ENCODE data around the gene LRRIQ4.

The LRRIQ4 gene

DNA sequence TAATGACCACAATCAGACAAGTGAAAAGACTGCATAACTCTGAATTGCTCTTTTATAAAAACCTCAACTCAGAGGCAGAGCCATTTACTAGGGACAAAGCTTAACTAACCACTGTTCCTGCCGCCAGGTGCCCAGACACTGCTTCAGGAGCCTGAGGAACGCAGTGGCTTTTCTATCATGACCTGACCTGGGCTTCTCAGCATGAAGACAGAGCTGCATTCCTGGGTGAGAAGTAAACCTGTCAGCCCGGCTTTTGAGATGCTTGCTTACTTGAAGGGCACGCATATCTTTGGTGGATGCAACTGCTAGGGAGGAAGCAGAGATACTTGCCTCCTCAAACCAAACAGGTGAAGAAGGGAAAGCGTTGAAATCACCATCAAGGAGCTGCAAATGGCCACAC is 49.2 kb downstream of the LRRIQ4 start:
- no peak for FAIRE-seq

DNA sequence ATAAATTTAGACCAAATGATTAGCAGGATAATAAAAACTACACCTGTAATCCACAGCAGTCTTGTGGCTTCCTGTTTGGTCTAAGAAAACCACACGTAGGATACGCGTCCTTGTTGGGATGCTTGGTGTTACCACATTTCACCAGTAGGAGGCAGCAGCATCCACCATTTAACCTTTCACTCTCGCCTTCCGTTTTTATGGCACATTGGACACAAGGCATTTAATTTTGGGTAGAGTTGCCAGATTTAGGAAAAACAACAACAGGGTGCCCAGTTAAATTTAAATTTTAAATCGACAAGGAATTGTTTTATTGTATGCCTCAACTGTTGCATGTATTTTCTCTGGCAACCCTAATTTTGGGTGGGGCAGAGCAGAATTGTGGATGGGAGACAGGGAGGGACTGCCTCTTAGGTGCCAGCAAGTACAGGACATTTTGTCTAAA is 50.8 kb downstream of the LRRIQ4 start:
- peak; percentile 43 for FAIRE-seq

DNA sequence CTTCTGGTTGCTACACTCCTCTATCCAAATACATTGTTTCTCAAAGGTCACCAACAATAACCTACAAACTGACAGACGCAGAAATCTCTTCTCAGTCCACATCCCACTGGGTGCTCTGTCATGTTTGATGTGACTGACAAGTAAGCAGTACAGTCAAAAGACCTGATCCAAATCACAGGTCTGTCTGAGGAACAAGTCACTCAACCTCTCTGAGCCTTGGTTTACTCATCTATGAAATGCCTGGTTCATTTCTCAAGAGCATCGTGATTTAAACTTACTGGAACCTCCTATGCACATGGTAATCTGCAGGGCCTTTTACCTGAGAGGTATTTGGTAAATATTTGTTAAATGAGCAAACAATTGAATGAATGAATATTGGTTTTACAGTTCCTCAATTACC is 51.6 kb downstream of the LRRIQ4 start:
- FAIRE-seq: no peak

DNA sequence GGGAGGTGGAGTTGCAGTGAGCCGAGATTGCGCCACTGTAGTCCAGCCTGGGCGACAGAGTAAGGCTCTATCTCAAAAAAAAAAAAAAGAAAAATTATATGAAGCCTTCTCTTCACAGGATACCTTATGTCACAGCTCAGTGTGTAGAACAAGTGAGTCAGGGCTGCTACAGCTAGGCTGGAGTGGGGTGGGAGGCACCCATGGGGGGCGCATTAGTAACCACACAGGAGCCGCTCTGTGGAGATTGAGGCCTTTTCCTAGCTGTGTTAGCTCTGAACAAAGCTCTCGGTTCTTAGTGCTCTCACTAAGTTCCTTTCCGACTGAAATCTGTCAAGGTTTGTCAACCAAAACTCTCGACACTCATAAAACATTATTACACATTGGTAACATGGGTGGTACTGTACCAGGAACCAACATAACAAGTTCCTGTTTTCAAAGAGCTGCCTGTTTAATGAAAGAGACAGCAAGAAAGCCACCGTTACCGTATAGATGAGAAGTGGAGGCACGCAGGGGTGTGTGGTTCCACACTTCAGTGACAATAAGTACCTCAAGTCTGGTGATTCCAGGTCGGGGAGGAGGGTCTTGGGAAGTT is 52.6 kb downstream of the LRRIQ4 start:
- FAIRE-seq: no peak

DNA sequence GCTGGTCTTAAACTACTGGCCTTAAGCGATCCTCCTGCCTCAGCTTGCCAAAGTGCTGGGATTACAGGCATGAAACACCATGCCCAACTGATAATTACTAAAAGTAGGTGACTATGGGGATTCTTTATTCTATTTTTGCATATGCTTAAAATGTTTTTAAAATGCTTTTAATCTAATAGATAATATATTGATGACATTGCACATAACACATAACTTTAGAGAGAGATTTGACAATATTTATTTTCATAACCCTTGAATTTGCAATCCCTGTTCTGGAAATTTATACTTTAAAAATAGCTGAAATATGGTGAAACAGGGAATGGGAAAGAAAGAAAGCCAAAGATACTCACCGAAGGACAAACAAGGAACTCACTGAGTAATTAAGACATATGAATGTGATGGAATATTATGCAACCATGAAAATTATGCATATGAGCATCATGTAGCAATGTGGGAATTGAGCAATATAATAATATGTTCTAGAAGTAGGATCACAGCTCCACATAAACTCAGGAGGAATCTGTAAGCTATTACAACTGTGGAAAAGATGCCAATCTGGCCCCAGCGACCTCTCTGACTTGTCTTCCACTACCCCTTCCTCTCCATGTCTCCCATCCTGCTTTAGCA is 55.0 kb downstream of the LRRIQ4 start:
- no peak for FAIRE-seq

DNA sequence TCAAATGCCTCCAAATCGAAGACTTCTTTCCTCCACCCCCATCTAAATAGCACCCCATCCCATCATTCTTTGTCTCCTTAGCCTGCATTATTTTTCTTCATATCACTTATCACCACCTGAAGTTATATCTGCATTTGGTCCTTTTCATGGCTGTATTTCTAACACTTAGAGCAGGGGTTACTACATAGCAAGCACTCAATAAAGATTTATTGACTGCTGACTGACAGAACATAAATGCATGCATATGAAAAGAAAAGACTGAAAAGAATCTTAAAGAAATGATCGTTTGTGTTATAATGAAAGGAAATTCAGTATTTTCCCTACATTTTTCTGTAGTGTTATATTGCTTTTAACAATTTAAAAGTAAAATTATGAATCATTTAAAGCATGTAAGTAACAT is 55.7 kb downstream of the LRRIQ4 start:
- peak; percentile 5 for FAIRE-seq

DNA sequence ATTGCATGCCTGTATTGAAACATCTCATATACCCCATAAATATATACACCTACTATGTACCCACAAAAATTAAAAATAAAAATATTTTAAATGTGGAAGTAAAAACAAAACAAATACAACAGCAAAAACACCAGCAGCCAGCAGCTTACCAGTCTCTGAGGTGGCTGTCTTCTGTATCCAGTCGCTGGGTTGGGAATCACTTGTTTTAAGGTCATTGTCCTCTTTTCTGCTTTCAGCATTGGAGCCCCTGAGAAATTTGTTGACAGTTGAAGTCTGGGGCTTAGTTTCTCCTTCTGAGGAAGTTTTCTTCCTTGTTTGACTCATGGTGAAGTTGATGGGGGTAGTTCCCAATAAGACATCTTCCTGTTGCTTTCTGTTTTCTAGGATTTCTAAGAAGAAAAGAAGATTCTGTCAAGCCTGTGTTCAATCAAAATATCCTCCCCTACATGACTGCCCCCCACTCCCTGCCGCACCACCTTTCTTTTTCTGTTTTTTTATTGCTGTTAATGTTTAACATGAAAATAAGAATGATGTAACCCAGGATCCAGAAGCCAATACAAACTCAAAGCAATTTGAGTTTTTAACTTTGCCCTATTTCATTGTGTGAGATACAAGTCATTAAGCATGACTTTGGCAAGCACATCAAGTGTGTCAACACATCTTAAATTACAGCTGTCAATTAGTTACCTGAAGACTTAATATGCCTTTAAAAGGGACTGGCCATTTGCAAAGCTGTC is 57.0 kb downstream of the LRRIQ4 start, which contains the start of gene LRRC31:
TSS of gene LRRC31 (minus strand) at position 452 of the 737 bp plus-strand sequence. CDS start at position 324, 128 bp downstream.
- FAIRE-seq: peak; percentile 58

DNA sequence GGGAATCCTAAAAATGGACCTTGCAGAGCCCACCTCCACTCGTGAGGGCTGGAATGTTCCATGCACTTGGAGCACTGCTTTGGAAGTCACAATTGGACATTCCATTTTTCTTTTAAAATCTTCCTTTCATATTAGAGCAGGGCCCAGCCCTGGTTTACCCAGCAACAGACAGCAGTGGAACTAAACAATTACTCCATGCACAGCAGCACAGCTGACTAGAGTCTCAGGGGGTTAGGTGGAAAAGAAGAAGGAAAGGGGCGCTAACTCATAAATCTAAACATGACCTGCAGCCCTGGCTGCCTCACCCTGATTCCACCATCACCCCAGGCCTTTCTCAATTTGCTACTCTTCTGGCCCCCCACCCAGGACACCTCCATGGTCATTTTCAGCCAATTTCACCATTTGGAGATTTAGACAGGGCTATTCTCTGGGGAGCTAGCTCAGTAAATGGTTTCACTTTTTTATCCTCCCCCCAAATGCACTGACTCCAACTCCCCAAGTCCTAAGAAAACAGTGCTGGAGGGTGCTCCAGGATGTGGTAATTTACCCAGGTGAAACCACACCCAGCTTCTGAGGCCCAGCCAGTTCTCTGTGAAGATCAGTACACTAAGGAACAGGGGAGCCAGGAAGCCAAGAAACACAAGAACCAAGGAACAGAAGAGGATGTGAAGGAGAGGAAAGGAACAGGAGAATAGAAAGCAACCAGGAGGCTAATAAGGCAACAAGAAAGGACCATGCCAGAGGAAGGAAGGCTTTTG is 58.6 kb downstream of the LRRIQ4 start:
- FAIRE-seq: no peak

DNA sequence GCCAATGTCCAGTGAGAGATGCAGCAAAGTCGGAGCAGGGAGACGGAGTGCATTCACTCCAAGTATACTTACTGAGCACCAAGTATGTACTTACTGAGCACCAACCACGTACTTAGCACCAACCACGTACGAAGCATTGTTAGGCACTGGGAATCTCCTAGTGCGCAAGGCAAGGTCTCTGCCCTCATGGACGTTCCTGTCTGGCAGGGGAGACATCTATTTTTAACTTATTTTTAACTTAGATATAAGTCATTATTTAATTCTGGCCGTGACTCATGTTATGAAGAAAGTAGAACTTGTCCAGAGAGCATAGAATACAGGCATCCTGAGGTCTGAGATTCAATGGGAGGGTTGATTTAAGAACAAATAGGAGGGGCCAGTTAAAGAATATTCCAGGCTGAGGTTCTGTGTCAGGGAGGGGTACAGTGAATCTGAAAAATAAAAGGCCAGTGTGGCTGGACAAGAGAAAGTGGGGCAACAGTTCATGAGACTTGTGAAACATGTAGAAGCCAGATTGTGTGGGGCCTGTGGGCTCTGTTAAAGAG is 66.4 kb downstream of the LRRIQ4 start:
- no peak for FAIRE-seq

DNA sequence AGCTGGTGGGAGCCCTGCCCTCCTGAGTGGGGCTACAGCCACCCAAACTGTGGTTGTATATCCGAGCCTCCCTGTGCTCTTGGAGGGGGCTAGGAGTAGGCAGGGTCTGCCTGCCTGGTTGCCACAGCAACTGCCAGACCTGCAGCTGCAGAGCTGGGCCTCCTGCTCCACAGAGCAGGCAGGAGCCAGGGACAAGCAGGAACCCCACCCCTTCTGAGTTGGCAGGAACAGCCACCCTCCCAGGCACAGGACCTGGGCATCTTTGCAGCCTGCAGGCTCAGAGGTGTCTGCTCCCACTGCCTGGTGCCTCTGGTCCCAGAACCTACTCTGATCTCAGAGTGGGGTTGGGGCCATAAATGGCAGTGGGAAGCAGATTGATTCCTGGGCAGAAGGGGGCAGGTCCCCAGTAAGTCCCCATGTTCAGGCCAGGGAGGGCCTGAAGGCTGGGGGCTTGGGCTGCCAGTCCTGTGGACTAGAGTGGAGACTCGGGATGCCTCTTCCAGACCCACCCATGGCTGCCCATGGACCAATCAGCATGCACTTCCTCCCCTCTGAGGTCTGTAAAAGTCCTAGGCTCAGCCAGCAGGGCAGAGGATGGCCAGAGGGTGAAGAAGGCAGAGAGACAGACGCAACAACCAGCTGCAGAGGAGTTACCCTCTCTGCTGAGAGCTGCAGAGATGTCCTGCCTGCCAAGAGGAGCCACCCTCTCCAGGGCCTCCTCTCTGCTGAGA is 67.3 kb downstream of the LRRIQ4 start:
- no peak for FAIRE-seq

DNA sequence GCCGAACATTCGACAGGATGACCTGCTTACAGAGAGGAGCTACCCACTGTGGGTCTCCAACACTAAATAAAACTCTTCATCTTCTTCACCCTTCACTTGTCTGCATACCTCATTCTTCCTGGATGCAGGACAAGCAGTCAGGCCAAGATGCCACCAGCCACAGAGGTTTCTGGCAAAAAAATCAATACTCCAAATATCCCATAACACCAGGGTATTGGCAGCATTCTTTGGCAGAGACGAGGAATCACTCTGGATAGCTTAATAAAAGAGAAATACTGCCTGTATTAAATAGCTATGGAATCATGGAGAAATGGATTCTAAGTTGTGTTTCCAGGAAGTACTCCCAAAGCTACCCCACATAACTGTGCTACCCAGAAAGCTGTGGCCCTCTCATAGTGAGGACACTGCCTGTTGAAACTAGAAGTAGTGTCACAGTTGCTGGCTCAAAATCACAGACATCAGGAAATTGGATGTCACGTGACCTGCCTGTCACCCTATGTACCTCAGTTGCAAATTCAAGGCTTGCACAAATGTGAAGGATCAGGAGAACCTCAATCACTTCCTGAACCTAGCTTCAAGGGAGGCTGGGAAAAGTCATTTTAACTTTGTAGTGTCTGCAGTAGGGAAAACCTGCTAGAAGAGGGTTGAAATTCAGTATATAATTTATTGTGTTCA is 68.0 kb downstream of the LRRIQ4 start:
- no peak for FAIRE-seq

DNA sequence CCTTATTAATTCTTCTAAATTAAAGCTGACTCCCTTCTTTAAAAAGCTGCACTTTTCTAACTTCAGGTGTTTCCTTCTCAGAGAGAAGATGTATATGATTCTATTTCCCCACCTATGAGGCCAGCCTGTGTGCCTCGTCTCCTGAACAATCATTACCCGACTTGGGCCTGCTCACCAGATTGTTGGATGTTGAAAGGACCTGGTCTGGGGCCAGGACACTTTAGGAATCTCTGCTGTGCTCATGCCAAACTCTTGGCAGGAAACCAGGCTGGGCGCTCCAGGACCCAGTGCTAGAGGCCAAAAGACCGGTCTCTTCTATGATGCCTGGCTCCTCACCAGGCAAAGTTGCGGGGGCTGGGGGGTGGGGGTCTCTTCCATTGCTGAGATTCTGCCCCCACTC is 74.0 kb downstream of the LRRIQ4 start:
- FAIRE-seq: no peak
